ENCODE results near the gene ASAP2. TPM values are rescaled to one million over a fixed set of nuclear protein-coding genes. Genes with fewer than 3 reads are reported as not detected.

Gene ASAP2
- total RNA-seq, 1 donor from 2014 or later: 49.6 TPM

DNA sequence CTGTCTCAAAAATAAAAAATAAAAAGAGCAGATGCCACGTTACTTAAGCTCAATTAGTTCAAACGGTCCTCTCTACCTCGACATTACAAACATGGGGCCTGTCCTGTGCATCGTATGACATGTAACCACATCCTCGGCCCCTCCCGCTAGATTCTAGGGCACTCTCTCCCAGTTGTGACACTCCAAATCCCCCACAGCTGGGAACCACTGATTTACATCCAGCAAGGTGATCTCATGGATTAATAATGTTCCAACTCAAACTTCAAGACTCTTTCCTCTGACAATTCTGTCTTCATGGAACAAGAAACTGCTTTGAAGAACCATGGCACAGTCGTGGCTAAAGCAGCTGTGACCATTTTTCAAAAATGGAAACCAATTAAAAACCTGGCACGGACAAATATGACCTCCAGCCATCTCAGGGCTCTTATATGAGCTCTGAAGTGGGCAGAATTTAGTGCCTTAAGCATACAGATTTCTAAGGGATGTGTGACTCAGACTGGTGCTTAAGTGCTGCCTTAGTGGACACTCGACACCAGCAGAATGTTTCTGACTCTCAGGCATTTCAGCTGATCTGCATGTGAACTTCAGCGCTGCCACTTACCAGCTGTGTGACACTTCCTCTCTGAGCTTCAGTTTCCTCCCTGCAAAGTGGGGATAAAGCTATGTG lies 31.7 kb upstream of the ASAP2 start:
- DNase-seq: no peak
- TF ChIP-seq, protein P1, sequence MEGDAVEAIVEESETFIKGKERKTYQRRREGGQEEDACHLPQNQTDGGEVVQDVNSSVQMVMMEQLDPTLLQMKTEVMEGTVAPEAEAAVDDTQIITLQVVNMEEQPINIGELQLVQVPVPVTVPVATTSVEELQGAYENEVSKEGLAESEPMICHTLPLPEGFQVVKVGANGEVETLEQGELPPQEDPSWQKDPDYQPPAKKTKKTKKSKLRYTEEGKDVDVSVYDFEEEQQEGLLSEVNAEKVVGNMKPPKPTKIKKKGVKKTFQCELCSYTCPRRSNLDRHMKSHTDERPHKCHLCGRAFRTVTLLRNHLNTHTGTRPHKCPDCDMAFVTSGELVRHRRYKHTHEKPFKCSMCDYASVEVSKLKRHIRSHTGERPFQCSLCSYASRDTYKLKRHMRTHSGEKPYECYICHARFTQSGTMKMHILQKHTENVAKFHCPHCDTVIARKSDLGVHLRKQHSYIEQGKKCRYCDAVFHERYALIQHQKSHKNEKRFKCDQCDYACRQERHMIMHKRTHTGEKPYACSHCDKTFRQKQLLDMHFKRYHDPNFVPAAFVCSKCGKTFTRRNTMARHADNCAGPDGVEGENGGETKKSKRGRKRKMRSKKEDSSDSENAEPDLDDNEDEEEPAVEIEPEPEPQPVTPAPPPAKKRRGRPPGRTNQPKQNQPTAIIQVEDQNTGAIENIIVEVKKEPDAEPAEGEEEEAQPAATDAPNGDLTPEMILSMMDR (IDR thresholded peaks at IDR 0.05; ENCODE audit: partially characterized antibody, unreplicated experiment): no peak
- Mint-ChIP-seq H3K36me3 (ENCODE audit: unreplicated experiment) (no peaks in the 10 kb centered on the region), H3K4me3 (ENCODE audit: unreplicated experiment) (no peak overlapping the region), H3K9me3 (ENCODE audit: unreplicated experiment) (no peaks in the 10 kb centered on the region), H3K4me1 (ENCODE audit: low read depth, unreplicated experiment) (peaks cover 7% of the 10 kb centered on the region), H3K27ac (ENCODE audit: unreplicated experiment) (no peak overlapping the region), H3K27me3 (ENCODE audit: unreplicated experiment) (no peaks in the 10 kb centered on the region)

DNA sequence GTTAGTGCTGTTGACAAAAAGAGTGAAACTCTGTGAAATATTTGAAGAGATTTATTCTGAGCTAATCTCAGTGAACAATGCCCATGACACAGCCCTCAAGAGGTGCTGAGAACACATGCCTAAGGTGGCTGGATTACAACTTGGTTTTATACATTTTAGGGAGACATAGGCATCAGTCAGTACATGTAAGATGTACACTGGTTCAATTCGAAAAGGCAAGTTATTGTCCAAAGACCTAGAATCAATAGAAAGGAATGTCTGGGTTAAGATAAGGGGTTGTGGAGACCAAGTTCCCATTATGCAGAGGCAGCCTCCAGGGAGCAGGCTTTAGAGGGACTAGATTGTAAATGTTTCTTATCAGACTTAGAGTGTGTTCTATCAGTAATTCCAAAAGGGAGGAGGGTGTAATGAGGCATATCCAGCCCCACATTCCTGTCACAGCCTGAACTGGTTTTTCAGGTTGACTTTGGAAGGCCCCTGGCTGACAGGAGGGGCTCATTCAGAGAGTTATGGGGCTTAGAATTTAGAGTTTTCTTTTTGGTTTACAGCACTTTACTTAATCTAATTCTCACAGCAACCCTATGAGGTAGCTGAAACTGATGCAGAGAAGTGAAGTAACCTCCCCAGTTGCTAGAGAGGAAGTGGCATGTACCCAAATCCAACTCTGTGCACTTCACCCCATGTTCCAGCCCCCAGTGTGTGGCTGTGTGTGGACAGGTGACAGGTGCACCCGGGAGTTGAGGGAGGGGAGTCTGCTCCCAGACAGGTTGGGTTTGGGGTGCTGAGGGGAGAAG lies 28.3 kb upstream of the ASAP2 start:
- peaks cover 7% of the 10 kb centered on the region for H3K36me3 Mint-ChIP-seq (ENCODE audit: unreplicated experiment)
- H3K4me3 Mint-ChIP-seq (ENCODE audit: unreplicated experiment): no peak overlapping the region
- H3K4me1 Mint-ChIP-seq (ENCODE audit: low read depth, unreplicated experiment): peaks cover 7% of the 10 kb centered on the region
- no peak overlapping the region for H3K27ac Mint-ChIP-seq (ENCODE audit: unreplicated experiment)
- no peaks in the 10 kb centered on the region for H3K9me3 Mint-ChIP-seq (ENCODE audit: unreplicated experiment)
- TF ChIP-seq, protein P1 (IDR thresholded peaks at IDR 0.05; ENCODE audit: partially characterized antibody, unreplicated experiment): no peak
- DNase-seq: no peak
- peaks cover 5% of the 10 kb centered on the region for H3K27me3 Mint-ChIP-seq (ENCODE audit: unreplicated experiment)

DNA sequence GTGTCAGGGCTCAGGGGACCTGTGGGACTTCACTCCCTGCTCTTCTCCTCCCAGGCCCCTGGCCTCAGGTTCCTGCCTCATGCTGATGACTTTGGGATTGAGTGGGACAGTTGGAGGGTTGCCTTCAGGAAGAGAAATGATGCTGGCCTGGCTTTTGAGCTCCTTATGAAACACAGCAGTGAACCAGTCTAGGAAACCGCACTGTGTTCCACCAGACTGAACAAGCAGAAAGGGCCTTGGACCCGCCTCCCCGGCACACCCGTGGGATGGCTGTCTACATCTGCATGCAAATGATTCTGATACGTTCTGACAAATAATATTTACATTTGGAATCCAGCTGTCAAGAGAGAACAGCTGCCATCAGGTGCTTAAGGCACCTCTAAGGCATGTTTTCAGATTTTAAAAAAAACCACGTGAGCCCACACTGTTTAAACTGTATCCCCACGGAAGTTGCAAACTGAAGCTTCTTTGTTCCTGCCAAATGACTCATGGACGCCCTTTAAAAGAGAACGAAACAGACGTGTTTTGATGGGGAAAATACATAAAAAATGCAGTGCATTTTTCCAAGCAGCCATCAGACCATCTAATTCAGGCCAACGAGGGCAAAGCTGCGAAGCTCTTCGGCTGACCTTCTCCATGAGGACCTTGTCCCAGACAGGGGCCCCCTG lies 27.6 kb upstream of the ASAP2 start:
- no peak overlapping the region for H3K27ac Mint-ChIP-seq (ENCODE audit: unreplicated experiment)

DNA sequence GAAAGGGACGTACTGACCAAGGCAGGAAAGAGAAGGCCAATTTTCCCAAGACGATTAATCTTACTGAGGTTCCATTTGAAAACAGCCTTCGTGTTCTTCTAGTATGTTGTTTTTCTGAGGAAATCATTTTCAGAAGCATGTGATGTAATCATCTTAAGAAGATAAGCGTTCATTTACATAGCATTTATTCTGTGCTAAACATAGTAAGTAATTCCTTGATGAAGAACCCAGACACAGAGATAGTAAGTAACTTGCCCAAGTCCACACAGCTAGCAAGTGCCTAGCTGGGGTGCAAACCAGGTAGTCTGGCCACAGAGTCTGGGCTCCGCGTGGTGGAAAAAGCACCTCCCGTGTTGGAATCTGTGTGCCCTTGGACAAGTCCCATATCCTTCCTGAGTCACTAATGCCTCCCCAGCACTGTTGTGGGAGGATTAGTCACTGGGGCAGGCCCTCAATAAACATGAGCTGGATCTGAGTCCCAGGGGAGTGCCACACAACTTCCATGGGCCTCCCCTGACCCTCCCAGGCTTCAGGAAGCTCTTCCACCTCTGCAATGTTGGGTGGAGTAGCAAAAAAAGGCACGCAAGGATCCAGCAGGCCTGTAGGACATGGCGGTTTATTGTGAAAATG lies 26.9 kb upstream of the ASAP2 start:
- no peak overlapping the region for H3K27ac Mint-ChIP-seq (ENCODE audit: unreplicated experiment)
- no peak for DNase-seq
- H3K4me1 Mint-ChIP-seq (ENCODE audit: low read depth, unreplicated experiment): peaks cover 7% of the 10 kb centered on the region
- TF ChIP-seq, protein P1 (IDR thresholded peaks at IDR 0.05; ENCODE audit: partially characterized antibody, unreplicated experiment): no peak
- peaks cover 8% of the 10 kb centered on the region for H3K27me3 Mint-ChIP-seq (ENCODE audit: unreplicated experiment)
- no peak overlapping the region for H3K4me3 Mint-ChIP-seq (ENCODE audit: unreplicated experiment)
- peaks cover 7% of the 10 kb centered on the region for H3K36me3 Mint-ChIP-seq (ENCODE audit: unreplicated experiment)
- no peaks in the 10 kb centered on the region for H3K9me3 Mint-ChIP-seq (ENCODE audit: unreplicated experiment)

More for the DNA sequence above, 27.6 kb upstream of the ASAP2 start:
- DNase-seq: no peak
- H3K9me3 Mint-ChIP-seq (ENCODE audit: unreplicated experiment): no peaks in the 10 kb centered on the region
- peaks cover 8% of the 10 kb centered on the region for H3K27me3 Mint-ChIP-seq (ENCODE audit: unreplicated experiment)
- H3K36me3 Mint-ChIP-seq (ENCODE audit: unreplicated experiment): peaks cover 7% of the 10 kb centered on the region
- no peak overlapping the region for H3K4me3 Mint-ChIP-seq (ENCODE audit: unreplicated experiment)
- peaks cover 7% of the 10 kb centered on the region for H3K4me1 Mint-ChIP-seq (ENCODE audit: low read depth, unreplicated experiment)
- TF ChIP-seq, protein P1 (IDR thresholded peaks at IDR 0.05; ENCODE audit: partially characterized antibody, unreplicated experiment): no peak
